ENCODE data around the gene PLXDC2. TPM values are rescaled to one million over a fixed set of nuclear protein-coding genes. Genes with fewer than 3 reads are reported as not detected.

Gene PLXDC2
- total and polyA plus RNA-seq, 10 of the 15 experiments (the other 5 are each of a cell fraction or from before 2014, with no cell fraction given), result 0.05 to 1.8 (median 0.14) TPM; not detected in 2

- Histone ChIP-seq H3K4me1 (ENCODE audit: control insufficient read depth, insufficient read depth, low read length) (no peaks in the 10 kb centered on the region), H3K4me3 (no peak overlapping the region), H3K4me2 (ENCODE audit: control insufficient read depth, insufficient read depth) (no peak overlapping the region), H3K9ac (ENCODE audit: control insufficient read depth, insufficient read depth, low read length) (no peak overlapping the region), H4K20me1 (ENCODE audit: control insufficient read depth, insufficient read depth) (no peaks in the 10 kb centered on the region), H3K79me2 (ENCODE audit: control insufficient read depth, insufficient read depth, low read length) (no peaks in the 10 kb centered on the region), H3K27me3 (replicated peaks in 1 of 2; ENCODE audit: control insufficient read depth in 2 of 2, insufficient read depth in 2 of 2, low read length in 1 of 2) (no peaks in the 10 kb centered on the region), H3K9me3 (replicated peaks; ENCODE audit: control insufficient read depth, insufficient read depth, low read length) (no peaks in the 10 kb centered on the region), H3K27ac (ENCODE audit: control insufficient read depth, insufficient read depth) (no peak overlapping the region), H3K36me3 (ENCODE audit: control insufficient read depth in 2 of 2, insufficient read depth in 2 of 2, low read length in 1 of 2) (no peaks in the 10 kb centered on the region), H2AFZ (ENCODE audit: control insufficient read depth, low read depth, low read length) (no peak overlapping the region)
- ChIA-PET SMC1A (ENCODE audit: uncharacterized antibody, unreplicated experiment) (interaction anchor here (0.6 to 4.8 kb wide), 7 partner anchors 9 to 45 kb away, joined by 3 to 44 read pairs (median 6); no protein-coding TSS in a partner anchor), RAD21 (ENCODE audit: unreplicated experiment) (interaction anchor here (0.7 to 3.4 kb wide), 3 partner anchors 11 to 291 kb away, joined by 3 to 22 read pairs (median 4); no protein-coding TSS in a partner anchor), POLR2A (interaction anchor here (1.2 kb wide), 1 partner anchor 42 kb away, joined by 4 read pairs; no protein-coding TSS in a partner anchor), CTCF (interaction anchor here (0.9 to 1.9 kb wide), 4 partner anchors 38 to 49 kb away, joined by 3 to 4 read pairs (median 4); no protein-coding TSS in a partner anchor)
- 49% methylated on average over 7 of the region's 7 CpGs for WGBS (ENCODE audit: insufficient coverage, insufficient replicate concordance, low lambda C conversion rate, missing lambda C conversion rate)
- no peak for ATAC-seq
- no peak for FAIRE-seq
- TF ChIP-seq STAT1 (conservative IDR thresholded peaks at IDR 0.05), result no peak
- TF ChIP-seq RBBP5 (conservative IDR thresholded peaks at IDR 0.05), result no peak
- TF ChIP-seq PBX3 (IDR thresholded peaks at IDR 0.05; ENCODE audit: insufficient replicate concordance, low read depth, low read length), result no peak
- no peak for TF ChIP-seq EGR1 (IDR thresholded peaks at IDR 0.05; ENCODE audit: borderline replicate concordance in 1 of 2, low read depth in 2 of 2, low read length in 2 of 2)
- no peak for TF ChIP-seq SMAD1 (IDR thresholded peaks at IDR 0.05; ENCODE audit: low read depth, partially characterized antibody)
- TF ChIP-seq IRF3 (IDR thresholded peaks at IDR 0.05), result no peak
- no peak for DNase-seq (ENCODE audit: low read depth, low spot score)
- intact Hi-C loops (cut with micrococcal nuclease; ENCODE audit: unreplicated experiment), result no loop called here
- in situ Hi-C loops (cut with MboI), result no loop called here
- no TSS peak for BruUV-seq (replicated peaks)
Measured at GRCh38 chr10:19961076-19962053, 145.1 kb downstream of the PLXDC2 start.
